ENCODE measurements around the gene TNFRSF11A. TPM values are rescaled to one million over a fixed set of nuclear protein-coding genes. Genes with fewer than 3 reads are reported as not detected.
A peak's percentile ranks its signal among the peaks of the same experiment; 100 is the strongest.

TNFRSF11A gene
- polyA plus RNA-seq, 1 donor from 2014 or later = not detected

DNA sequence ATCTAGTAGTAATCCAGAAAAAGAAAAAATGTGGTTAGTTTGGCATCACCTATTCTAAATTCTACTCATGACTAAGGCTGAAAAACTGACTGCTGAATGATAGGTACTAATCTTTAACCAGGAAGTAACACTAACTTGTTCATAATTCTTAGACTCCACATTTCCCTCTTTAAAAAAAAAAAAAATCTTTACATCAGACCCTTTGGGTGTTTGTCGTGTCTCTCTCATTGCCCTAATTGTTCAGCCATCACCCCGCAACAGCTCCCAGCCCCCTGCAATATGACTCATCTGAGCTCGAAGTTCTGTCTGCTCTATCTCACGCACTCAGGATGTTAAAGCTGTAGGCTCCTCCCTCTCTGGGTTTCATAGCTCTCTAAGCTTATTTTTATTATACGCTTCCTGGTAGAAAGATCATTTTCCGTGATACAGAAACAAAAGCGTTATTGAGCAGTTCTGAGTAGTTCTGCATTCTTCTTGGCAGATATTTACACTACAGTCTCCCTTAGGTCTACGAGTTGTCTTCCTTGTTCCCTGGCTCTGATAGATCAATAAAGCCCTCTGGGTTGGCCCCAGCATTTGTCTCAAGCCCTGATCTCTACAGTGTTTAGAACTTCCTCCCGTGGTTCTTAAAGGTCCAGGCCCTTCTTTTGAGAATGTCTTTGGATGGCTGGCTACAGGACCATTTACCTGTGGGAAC lies 95.6 kb downstream of the TNFRSF11A start:
- Histone ChIP-seq H3K4me3 (ENCODE audit: low read length) (no peak overlapping the region), H3K79me2 (replicated peaks; ENCODE audit: insufficient read depth, low read length) (no peaks in the 10 kb centered on the region), H3K4me2 (ENCODE audit: low read length) (no peak overlapping the region), H4K20me1 (ENCODE audit: insufficient read depth) (no peaks in the 10 kb centered on the region), H3K27ac (ENCODE audit: low read length) (no peak overlapping the region), H3K36me3 (ENCODE audit: insufficient read depth, low read length) (no peaks in the 10 kb centered on the region), H3K9me3 (ENCODE audit: low read length) (no peaks in the 10 kb centered on the region), H3K9ac (ENCODE audit: low read length) (no peak overlapping the region), H3K27me3 (ENCODE audit: insufficient read depth, low read depth, low read length) (peaks cover 2% of the 10 kb centered on the region), H3F3A (ENCODE audit: insufficient read depth, low read length, poor library complexity, severe bottlenecking) (no peaks in the 10 kb centered on the region), H3K9me2 (ENCODE audit: insufficient read depth, low read length) (no peaks in the 10 kb centered on the region), H2AFZ (ENCODE audit: low read depth, low read length) (no peak overlapping the region)
- TF ChIP-seq MXI1 (conservative IDR thresholded peaks at IDR 0.05; ENCODE audit: poor library complexity, severe bottlenecking) = no peak
- TF ChIP-seq TAF1 (IDR thresholded peaks at IDR 0.05; ENCODE audit: low read depth) = no peak
- TF ChIP-seq SMC3 (conservative IDR thresholded peaks at IDR 0.05; ENCODE audit: poor library complexity) = no peak
- TF ChIP-seq, protein P1, sequence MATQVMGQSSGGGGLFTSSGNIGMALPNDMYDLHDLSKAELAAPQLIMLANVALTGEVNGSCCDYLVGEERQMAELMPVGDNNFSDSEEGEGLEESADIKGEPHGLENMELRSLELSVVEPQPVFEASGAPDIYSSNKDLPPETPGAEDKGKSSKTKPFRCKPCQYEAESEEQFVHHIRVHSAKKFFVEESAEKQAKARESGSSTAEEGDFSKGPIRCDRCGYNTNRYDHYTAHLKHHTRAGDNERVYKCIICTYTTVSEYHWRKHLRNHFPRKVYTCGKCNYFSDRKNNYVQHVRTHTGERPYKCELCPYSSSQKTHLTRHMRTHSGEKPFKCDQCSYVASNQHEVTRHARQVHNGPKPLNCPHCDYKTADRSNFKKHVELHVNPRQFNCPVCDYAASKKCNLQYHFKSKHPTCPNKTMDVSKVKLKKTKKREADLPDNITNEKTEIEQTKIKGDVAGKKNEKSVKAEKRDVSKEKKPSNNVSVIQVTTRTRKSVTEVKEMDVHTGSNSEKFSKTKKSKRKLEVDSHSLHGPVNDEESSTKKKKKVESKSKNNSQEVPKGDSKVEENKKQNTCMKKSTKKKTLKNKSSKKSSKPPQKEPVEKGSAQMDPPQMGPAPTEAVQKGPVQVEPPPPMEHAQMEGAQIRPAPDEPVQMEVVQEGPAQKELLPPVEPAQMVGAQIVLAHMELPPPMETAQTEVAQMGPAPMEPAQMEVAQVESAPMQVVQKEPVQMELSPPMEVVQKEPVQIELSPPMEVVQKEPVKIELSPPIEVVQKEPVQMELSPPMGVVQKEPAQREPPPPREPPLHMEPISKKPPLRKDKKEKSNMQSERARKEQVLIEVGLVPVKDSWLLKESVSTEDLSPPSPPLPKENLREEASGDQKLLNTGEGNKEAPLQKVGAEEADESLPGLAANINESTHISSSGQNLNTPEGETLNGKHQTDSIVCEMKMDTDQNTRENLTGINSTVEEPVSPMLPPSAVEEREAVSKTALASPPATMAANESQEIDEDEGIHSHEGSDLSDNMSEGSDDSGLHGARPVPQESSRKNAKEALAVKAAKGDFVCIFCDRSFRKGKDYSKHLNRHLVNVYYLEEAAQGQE (IDR thresholded peaks at IDR 0.05; ENCODE audit: borderline replicate concordance) = no peak
- no peak for TF ChIP-seq EZH2 (IDR thresholded peaks at IDR 0.05; ENCODE audit: borderline replicate concordance, insufficient read depth, low read length, poor library complexity, severe bottlenecking)
- no peak for TF ChIP-seq RAD21 (conservative IDR thresholded peaks at IDR 0.05)
- no peak for TF ChIP-seq POLR2AphosphoS5 (IDR thresholded peaks at IDR 0.05)
- TF ChIP-seq, protein P2, sequence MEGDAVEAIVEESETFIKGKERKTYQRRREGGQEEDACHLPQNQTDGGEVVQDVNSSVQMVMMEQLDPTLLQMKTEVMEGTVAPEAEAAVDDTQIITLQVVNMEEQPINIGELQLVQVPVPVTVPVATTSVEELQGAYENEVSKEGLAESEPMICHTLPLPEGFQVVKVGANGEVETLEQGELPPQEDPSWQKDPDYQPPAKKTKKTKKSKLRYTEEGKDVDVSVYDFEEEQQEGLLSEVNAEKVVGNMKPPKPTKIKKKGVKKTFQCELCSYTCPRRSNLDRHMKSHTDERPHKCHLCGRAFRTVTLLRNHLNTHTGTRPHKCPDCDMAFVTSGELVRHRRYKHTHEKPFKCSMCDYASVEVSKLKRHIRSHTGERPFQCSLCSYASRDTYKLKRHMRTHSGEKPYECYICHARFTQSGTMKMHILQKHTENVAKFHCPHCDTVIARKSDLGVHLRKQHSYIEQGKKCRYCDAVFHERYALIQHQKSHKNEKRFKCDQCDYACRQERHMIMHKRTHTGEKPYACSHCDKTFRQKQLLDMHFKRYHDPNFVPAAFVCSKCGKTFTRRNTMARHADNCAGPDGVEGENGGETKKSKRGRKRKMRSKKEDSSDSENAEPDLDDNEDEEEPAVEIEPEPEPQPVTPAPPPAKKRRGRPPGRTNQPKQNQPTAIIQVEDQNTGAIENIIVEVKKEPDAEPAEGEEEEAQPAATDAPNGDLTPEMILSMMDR (IDR thresholded peaks at IDR 0.05; ENCODE audit: poor library complexity, severe bottlenecking) = no peak
- TF ChIP-seq EP300 (conservative IDR thresholded peaks at IDR 0.05; ENCODE audit: poor library complexity, severe bottlenecking) = no peak

DNA sequence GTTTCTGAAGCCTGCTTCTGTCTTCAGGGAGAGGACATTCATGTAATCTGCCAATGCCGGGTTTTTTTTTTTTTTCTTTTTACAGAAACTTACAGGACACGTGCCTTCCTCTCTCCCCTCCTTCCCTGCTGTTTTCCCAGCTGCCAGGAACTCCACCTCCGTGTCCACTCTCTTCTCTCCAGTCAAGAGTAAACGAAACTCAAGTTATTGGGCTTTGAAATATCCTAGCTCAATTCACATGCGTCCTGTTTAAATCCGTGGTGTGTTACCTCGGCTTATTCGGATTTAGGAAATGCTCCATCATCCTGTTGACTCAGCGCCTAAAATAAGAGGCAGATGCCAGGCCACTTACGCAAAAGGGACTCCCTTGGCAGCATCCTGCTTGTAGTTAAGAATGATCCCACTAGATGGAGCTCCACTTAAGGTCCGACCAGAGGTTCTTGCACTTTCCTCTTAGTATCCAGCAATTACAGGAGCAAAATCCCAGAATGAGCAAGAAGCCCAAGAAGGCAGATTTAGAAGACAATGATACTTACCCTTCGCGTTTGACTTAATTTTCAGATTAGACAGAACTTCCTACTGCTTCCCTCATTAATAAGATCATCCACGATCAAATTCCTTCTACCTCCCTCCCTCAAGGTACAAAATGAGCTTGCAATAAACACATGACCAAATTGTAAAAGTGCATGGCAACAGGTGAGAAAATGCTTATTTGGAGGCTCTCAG lies 100.5 kb downstream of the TNFRSF11A start:
- Histone ChIP-seq H4K20me1 (ENCODE audit: insufficient read depth) (no peaks in the 10 kb centered on the region), H3K4me3 (ENCODE audit: low read length) (no peak overlapping the region), H3K9me3 (ENCODE audit: low read length) (no peaks in the 10 kb centered on the region), H3K27me3 (ENCODE audit: insufficient read depth, low read depth, low read length) (peaks cover 2% of the 10 kb centered on the region), H3K79me2 (replicated peaks; ENCODE audit: insufficient read depth, low read length) (no peaks in the 10 kb centered on the region), H3K9ac (ENCODE audit: low read length) (no peak overlapping the region), H3K27ac (ENCODE audit: low read length) (no peak overlapping the region), H3K36me3 (ENCODE audit: insufficient read depth, low read length) (no peaks in the 10 kb centered on the region), H3K9me2 (ENCODE audit: insufficient read depth, low read length) (no peaks in the 10 kb centered on the region), H2AFZ (ENCODE audit: low read depth, low read length) (no peak overlapping the region), H3F3A (ENCODE audit: insufficient read depth, low read length, poor library complexity, severe bottlenecking) (no peaks in the 10 kb centered on the region), H3K4me2 (ENCODE audit: low read length) (no peak overlapping the region)
- TF ChIP-seq, protein P2 (IDR thresholded peaks at IDR 0.05; ENCODE audit: poor library complexity, severe bottlenecking) = peak; percentile 86
- TF ChIP-seq MXI1 (conservative IDR thresholded peaks at IDR 0.05; ENCODE audit: poor library complexity, severe bottlenecking) (no peak), TAF1 (IDR thresholded peaks at IDR 0.05; ENCODE audit: low read depth) (no peak), EZH2 (IDR thresholded peaks at IDR 0.05; ENCODE audit: borderline replicate concordance, insufficient read depth, low read length, poor library complexity, severe bottlenecking) (no peak), SMC3 (conservative IDR thresholded peaks at IDR 0.05; ENCODE audit: poor library complexity) (peak; percentile 89), RAD21 (conservative IDR thresholded peaks at IDR 0.05) (peak; percentile 81), EP300 (conservative IDR thresholded peaks at IDR 0.05; ENCODE audit: poor library complexity, severe bottlenecking) (no peak), POLR2AphosphoS5 (IDR thresholded peaks at IDR 0.05) (no peak)
- TF ChIP-seq, protein P1 (IDR thresholded peaks at IDR 0.05; ENCODE audit: borderline replicate concordance) = no peak

All from neural cell (in vitro differentiated cells).